HG03066 (cell line): Measurements from ENCODE around the gene MEGF6.

Experiments used
- ATAC-seq: cut with Tn5 transposase; IDR thresholded peaks from one replicate; pipeline ENCODE4 v1.9.1; 2021; ENCODE audit warnings: low read depth; ENCODE audit not compliant: unreplicated experiment

The MEGF6 gene

GRCh38 chr1:3544040-3544977, 67.0 kb downstream of the MEGF6 start:
- ATAC-seq: no peak

- ATAC-seq: no peak
Measured at GRCh38 chr1:3543076-3544039, 68.0 kb downstream of the MEGF6 start.

- no peak for ATAC-seq
Measured at GRCh38 chr1:3542676-3543075, 68.6 kb downstream of the MEGF6 start.

GRCh38 chr1:3541936-3542335, 69.4 kb downstream of the MEGF6 start:
- ATAC-seq: no peak

- no peak for ATAC-seq
Measured at GRCh38 chr1:3541465-3541864, 69.8 kb downstream of the MEGF6 start.

GRCh38 chr1:3540876-3541275, 70.4 kb downstream of the MEGF6 start:
- ATAC-seq: no peak

GRCh38 chr1:3539707-3540425, 71.4 kb downstream of the MEGF6 start:
- no peak for ATAC-seq

- ATAC-seq: no peak
Measured at GRCh38 chr1:3537359-3537758, 73.9 kb downstream of the MEGF6 start.

GRCh38 chr1:3536420-3537195, 74.7 kb downstream of the MEGF6 start:
- ATAC-seq: no peak

GRCh38 chr1:3535732-3536131, 75.6 kb downstream of the MEGF6 start:
- no peak for ATAC-seq

- no peak for ATAC-seq
Measured at GRCh38 chr1:3534803-3535637, 76.3 kb downstream of the MEGF6 start.

- ATAC-seq: no peak
Measured at GRCh38 chr1:3533067-3534048, 78.0 kb downstream of the MEGF6 start.

GRCh38 chr1:3531928-3532327, 79.4 kb downstream of the MEGF6 start:
- no peak for ATAC-seq

- ATAC-seq: no peak
Measured at GRCh38 chr1:3530926-3531818, 80.1 kb downstream of the MEGF6 start.

GRCh38 chr1:3530086-3530925, 81.0 kb downstream of the MEGF6 start:
- ATAC-seq: no peak
